ENCODE measurements around the gene TUBGCP6.

Gene TUBGCP6

DNA sequence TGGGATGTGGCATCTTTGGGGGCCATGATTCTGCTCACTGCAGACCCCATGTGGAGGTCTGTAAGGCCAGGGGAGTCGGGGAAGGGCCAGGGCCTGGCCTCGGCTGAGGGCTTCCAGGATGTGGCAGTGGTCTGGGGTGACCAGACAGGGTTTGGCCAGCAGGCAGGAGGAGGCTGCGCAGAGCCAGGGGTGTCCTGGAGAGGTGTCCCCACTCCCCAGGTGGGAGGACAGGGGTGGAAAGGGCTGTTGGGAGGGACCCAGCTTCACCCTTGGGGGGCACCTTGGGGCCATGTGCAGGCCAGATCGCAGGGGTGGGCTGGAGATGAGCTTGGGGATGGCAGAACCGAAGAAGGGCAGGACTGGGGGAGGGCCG, 70.9 kb downstream of the TUBGCP6 start:
- no peaks in the 10 kb centered on the region for H3K4me1 ChIP-seq
- no peaks in the 10 kb centered on the region for H3K36me3 ChIP-seq
- no peak for DNase-seq
- TF ChIP-seq, protein P1, sequence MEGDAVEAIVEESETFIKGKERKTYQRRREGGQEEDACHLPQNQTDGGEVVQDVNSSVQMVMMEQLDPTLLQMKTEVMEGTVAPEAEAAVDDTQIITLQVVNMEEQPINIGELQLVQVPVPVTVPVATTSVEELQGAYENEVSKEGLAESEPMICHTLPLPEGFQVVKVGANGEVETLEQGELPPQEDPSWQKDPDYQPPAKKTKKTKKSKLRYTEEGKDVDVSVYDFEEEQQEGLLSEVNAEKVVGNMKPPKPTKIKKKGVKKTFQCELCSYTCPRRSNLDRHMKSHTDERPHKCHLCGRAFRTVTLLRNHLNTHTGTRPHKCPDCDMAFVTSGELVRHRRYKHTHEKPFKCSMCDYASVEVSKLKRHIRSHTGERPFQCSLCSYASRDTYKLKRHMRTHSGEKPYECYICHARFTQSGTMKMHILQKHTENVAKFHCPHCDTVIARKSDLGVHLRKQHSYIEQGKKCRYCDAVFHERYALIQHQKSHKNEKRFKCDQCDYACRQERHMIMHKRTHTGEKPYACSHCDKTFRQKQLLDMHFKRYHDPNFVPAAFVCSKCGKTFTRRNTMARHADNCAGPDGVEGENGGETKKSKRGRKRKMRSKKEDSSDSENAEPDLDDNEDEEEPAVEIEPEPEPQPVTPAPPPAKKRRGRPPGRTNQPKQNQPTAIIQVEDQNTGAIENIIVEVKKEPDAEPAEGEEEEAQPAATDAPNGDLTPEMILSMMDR (IDR thresholded peaks at IDR 0.05; ENCODE audit: low read depth, low read length): no peak
- H3K9me3 ChIP-seq: no peaks in the 10 kb centered on the region; the same call in 1 of the 2 replicates
- peaks cover 8% of the 10 kb centered on the region for H3K27me3 ChIP-seq
- no peak overlapping the region for H3K4me3 ChIP-seq (ENCODE audit: low read depth, low read length)

DNA sequence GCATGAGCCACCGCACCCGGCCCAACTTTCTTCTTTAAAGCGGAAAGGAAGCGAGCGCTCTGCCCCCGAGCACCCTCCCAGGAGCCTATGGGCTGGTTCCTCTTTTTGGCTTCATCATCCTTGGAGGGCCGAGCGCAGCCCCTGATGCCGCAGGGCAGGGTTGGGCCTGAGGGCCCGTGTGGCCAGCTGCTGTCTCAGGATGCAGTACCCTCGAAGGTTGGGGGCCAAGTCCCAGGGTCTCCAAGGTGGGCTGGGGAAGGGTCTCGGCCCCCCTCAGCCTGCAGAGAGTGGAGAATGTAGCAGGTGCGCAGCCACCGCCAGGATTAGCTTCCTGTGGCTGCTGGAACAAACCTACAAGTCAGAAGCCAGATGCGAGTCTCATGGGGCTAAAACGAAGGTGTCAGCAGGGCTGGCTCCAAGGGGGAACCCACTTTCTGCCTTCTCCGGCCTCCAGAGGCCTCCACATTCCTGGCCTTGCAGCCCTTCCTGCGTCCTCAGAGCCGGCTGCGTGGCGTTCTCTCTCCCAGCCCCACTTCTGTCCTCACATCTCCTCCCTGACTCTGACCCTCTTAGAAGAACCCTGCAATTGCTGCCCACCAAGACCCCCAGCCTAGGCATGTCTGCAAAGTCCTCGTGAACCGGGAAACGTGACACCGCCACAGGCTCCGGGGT, 71.4 kb downstream of the TUBGCP6 start:
- TF ChIP-seq, protein P1 (IDR thresholded peaks at IDR 0.05; ENCODE audit: low read depth, low read length): no peak
- H3K36me3 ChIP-seq: no peaks in the 10 kb centered on the region
- H3K27me3 ChIP-seq: peaks cover 10% of the 10 kb centered on the region
- no peak overlapping the region for H3K4me3 ChIP-seq (ENCODE audit: low read depth, low read length)
- H3K4me1 ChIP-seq: no peaks in the 10 kb centered on the region
- no peaks in the 10 kb centered on the region; the same call in 1 of the 2 replicates for H3K9me3 ChIP-seq
- DNase-seq: no peak

DNA sequence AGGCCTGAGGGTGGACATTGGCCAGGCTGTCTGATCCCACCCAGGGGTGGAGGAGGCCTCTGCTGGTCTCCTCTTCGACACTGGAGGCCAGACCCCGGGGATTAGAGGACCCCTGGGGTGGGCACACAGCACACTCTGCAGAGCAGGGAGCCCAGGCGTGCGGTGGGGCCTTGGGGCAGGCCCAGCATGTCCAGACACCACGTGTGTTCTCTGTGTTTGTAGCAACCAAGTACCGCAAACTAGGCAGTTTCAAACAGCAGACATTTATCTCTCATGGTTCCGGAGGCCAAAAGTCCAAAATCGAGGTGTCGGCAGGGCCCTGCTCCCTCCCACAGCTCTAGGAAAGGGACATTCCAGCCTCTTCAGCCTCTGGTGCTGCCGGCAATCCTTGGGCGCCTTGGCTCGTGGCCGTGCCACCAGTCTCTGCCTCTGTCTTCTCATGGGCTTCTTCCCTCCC, 72.8 kb downstream of the TUBGCP6 start:
- H3K36me3 ChIP-seq: no peaks in the 10 kb centered on the region
- peak; percentile 5 for DNase-seq
- no peak overlapping the region for H3K4me3 ChIP-seq (ENCODE audit: low read depth, low read length)
- H3K9me3 ChIP-seq: no peaks in the 10 kb centered on the region; the same call in 1 of the 2 replicates
- peaks cover 10% of the 10 kb centered on the region for H3K27me3 ChIP-seq
- TF ChIP-seq, protein P1 (IDR thresholded peaks at IDR 0.05; ENCODE audit: low read depth, low read length): no peak
- H3K4me1 ChIP-seq: no peaks in the 10 kb centered on the region

DNA sequence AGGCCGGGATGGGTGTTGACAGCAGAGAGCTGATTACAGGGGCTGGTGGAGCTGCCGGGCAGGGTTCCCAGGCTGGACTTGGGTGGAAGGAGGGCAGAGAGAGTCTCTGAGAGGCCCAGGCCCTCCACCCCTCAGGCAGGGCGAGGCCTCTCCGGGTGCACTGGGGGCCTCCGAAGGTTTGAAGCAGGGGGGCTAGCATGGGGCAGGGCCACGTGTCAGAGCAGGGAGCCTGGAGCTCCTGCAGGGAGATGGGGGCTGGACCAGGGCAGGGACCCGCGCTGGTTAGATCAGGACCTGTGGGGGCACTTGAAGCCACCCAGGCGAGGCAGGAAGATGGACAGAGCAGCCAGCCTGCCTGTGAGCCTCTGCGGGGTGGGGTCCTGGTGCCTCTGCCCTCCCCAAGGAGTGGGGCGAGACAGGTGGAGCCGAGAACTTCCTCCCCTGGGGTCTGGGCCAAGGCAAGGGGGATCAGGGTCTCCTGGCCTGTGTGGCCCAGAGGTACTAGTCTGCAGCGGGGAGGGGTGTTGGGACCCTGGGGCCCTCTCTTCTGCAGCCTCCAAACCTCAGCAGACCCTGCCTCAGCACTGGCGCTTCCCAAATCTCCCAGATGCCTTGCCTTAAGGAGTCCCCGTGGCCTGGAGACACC, 73.4 kb downstream of the TUBGCP6 start:
- TF ChIP-seq, protein P1 (IDR thresholded peaks at IDR 0.05; ENCODE audit: low read depth, low read length): no peak
- H3K4me3 ChIP-seq (ENCODE audit: low read depth, low read length): no peak overlapping the region
- H3K9me3 ChIP-seq: no peaks in the 10 kb centered on the region; the same call in 1 of the 2 replicates
- H3K4me1 ChIP-seq: no peaks in the 10 kb centered on the region
- peak; percentile 13 for DNase-seq
- no peaks in the 10 kb centered on the region for H3K36me3 ChIP-seq
- H3K27me3 ChIP-seq: peaks cover 10% of the 10 kb centered on the region

DNA sequence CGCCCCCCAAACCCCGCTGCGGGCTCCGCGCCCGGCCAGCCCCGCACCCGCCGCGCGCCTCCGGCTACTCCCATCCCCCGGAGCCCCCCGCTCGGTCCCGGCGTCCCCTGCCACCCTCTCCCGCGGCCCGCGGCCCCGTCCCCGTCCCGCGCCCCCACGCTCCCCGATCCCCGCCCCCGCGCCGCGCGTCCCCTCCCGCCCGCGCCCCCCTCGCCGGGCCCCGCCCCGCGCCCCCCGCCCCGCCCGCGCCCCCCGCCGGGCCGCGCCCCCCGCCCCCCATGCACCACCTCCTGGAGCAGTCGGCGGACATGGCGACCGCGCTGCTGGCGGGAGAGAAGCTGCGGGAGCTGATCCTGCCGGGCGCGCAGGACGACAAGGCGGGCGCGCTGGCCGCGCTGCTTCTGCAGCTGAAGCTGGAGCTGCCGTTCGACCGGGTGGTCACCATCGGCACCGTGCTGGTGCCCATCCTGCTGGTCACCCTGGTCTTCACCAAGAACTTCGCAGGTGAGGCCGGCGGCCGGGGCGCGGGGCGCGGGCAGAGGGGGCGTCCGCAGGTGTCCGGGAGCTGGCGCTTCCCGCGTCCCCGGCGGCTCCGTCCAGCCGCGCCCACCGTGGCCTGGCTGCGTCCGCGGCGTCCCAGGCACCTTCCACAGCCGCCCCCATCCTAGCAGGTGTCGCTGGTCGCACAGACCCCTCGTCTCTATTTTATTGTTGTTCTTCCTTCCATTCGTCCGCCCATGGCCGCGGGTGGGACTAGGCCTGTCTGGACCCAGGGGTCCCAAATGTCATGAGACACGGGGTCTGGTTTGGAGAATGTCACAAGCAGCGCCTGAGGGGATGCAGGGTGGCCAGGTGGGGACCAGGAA, 74.1 kb downstream of the TUBGCP6 start, which contains the start of gene PANX2:
TSS of gene PANX2 (plus strand) at position 279 of the 866 bp plus-strand sequence. CDS start at position 279, 0 bp downstream.
- Histone ChIP-seq H3K27me3 (peaks cover 10% of the 10 kb centered on the region), H3K36me3 (no peaks in the 10 kb centered on the region), H3K4me1 (no peaks in the 10 kb centered on the region), H3K9me3 (no peaks in the 10 kb centered on the region; the same call in 1 of the 2 replicates), H3K4me3 (ENCODE audit: low read depth, low read length) (peak within 1 kb of the TSS; percentile 35)
- TF ChIP-seq, protein P1 (IDR thresholded peaks at IDR 0.05; ENCODE audit: low read depth, low read length): no peak
- peak; percentile 40 for DNase-seq

Data from BE2C (cell line).